SK-N-SH (cell line): Measurements from ENCODE around the gene HIF1A. TPM values are rescaled to one million over a fixed set of nuclear protein-coding genes. Genes with fewer than 3 reads are reported as not detected.

ENCODE experiments used
- CTCF ChIA-PET: fragments of 300-600, 350-600 bp; formaldehyde crosslinking; extraction: SDS; loops from one replicate; lab custom pipeline; 2021; lab: Yijun Ruan, JAX
- POLR2A ChIA-PET: fragments of 350-600 bp; sonication (Branson Sonifier 250); formaldehyde crosslinking; extraction: SDS; loops from one replicate; lab custom pipeline; 2020; ENCODE audit warnings: antibody characterized with exemption, inconsistent platforms; lab: Yijun Ruan, JAX
- DNase-seq: peaks from one replicate; pipeline ENCODE4 v3.0.0; 2012
- H2AFZ ChIP-seq: fragments of 200-600 bp; sonication (generic); 2 replicates; pipeline ENCODE4 v1.8.1; 2016; ENCODE audit warnings: antibody characterized with exemption, mild to moderate bottlenecking, low read depth
- H3F3A ChIP-seq: fragments of 200-600 bp; sonication (generic); replicated peaks from 2 replicates; pipeline ENCODE3; 2016; ENCODE audit warnings: antibody characterized with exemption, mild to moderate bottlenecking; ENCODE audit not compliant: insufficient read depth
- H3K27ac ChIP-seq, 2 experiments: fragments of 200-500 bp in 1 of 2; fragments of 200-600 bp in 1 of 2; sonication (Bioruptor generic) in 1 of 2; sonication (generic), shearing (Covaris generic) in 1 of 2; 2 replicates each; pipeline versions ENCODE4 v1.5.1 to v1.6.1; 2014 to 2016; ENCODE audit warnings: low read depth in 2 of 2, inconsistent platforms in 1 of 2, low read length in 1 of 2, mild to moderate bottlenecking in 1 of 2, mixed read lengths in 1 of 2
- H3K27me3 ChIP-seq: fragments of 200-600 bp; sonication (generic), shearing (Covaris generic); 2 replicates; pipeline ENCODE4 v1.6.1; 2016; ENCODE audit warnings: mixed run types; ENCODE audit not compliant: insufficient read depth
- H3K36me3 ChIP-seq, 2 experiments: fragments of 200-500 bp in 1 of 2; fragments of 200-600 bp in 1 of 2; sonication (Bioruptor generic) in 1 of 2; sonication (generic) in 1 of 2; replicated peaks in 1 of 2; 2 replicates each; pipeline versions ENCODE3 to v1.5.1; 2014 to 2016; ENCODE audit warnings: low read length in 1 of 2, mild to moderate bottlenecking in 1 of 2; ENCODE audit not compliant: insufficient read depth in 2 of 2, control insufficient read depth in 1 of 2
- H3K4me1 ChIP-seq, 2 experiments: fragments of 200-500 bp in 1 of 2; fragments of 200-600 bp in 1 of 2; sonication (Bioruptor generic) in 1 of 2; sonication (generic), shearing (Covaris generic) in 1 of 2; 2 replicates each; pipeline versions ENCODE4 v1.5.1 to v1.6.1; 2014 to 2016; ENCODE audit warnings: low read depth in 1 of 2, low read length in 1 of 2, mixed run types in 1 of 2; ENCODE audit not compliant: insufficient read depth in 2 of 2, control insufficient read depth in 1 of 2
- H3K4me2 ChIP-seq: fragments of 200-600 bp; sonication (generic), shearing (Covaris generic); 2 replicates; pipeline ENCODE4 v1.6.1; 2017; ENCODE audit warnings: mixed run types
- H3K4me3 ChIP-seq, 2 experiments: fragments of 200-500 bp in 1 of 2; fragments of 200-600 bp in 1 of 2; sonication (Bioruptor generic) in 1 of 2; sonication (generic), shearing (Covaris generic) in 1 of 2; 2 replicates each; pipeline versions ENCODE4 v1.5.1 to v1.8.1; 2014 to 2016; ENCODE audit warnings: low read depth in 2 of 2, inconsistent platforms in 1 of 2, low read length in 1 of 2, mild to moderate bottlenecking in 1 of 2, mixed read lengths in 1 of 2, moderate library complexity in 1 of 2
- H3K79me2 ChIP-seq: fragments of 200-600 bp; sonication (generic); 2 replicates; pipeline ENCODE4 v1.8.1; 2017; ENCODE audit warnings: mild to moderate bottlenecking; ENCODE audit not compliant: insufficient read depth
- H3K9ac ChIP-seq: fragments of 200-600 bp; sonication (generic); 2 replicates; pipeline ENCODE4 v1.6.1; 2017; ENCODE audit warnings: mixed run types
- H3K9me2 ChIP-seq: fragments of 200-600 bp; sonication (generic); 2 replicates; pipeline ENCODE4 v1.6.1; 2017; ENCODE audit warnings: mixed run types
- H3K9me3 ChIP-seq: fragments of 200-600 bp; sonication (generic); 2 replicates; pipeline ENCODE4 v1.6.1; 2017; ENCODE audit warnings: mixed run types, mild to moderate bottlenecking, moderate library complexity
- H4K20me1 ChIP-seq: fragments of 200-600 bp; sonication (generic); 2 replicates; pipeline ENCODE4 v1.6.1; 2017; ENCODE audit warnings: mild to moderate bottlenecking, mixed run types; ENCODE audit not compliant: insufficient read depth
- CHD2 ChIP-seq: fragments of 150-350 bp; IDR thresholded peaks from 2 replicates; pipeline ENCODE4 v1.6.1; 2018; ENCODE audit warnings: low read length; ENCODE audit not compliant: partially characterized antibody
- CTCF ChIP-seq: fragments of 200-600 bp; sonication (generic); IDR thresholded peaks from 2 replicates; pipeline ENCODE4 v1.6.1; 2017; ENCODE audit warnings: antibody characterized with exemption, mild to moderate bottlenecking, moderate library complexity
- EP300 ChIP-seq, 2 experiments: IDR thresholded peaks; 2 replicates each; pipeline versions ENCODE4 v1.4.0 to v1.6.1; 2012; ENCODE audit warnings: borderline replicate concordance in 1 of 2, low read depth in 1 of 2, low read length in 1 of 2
- EZH2phosphoT487 ChIP-seq: fragments of 200-600 bp; sonication (generic); IDR thresholded peaks from 2 replicates; pipeline ENCODE4 v1.6.1; 2017; ENCODE audit warnings: low read depth, mixed run types, mild to moderate bottlenecking, antibody characterized with exemption, moderate library complexity, borderline replicate concordance
- IRF3 ChIP-seq: fragments of 150-350 bp; IDR thresholded peaks from 2 replicates; pipeline ENCODE4 v1.6.1; 2016; ENCODE audit warnings: mild to moderate bottlenecking, low read depth, low read length
- JUND ChIP-seq: IDR thresholded peaks from 2 replicates; pipeline ENCODE4 v1.4.0; 2012
- RAD21 ChIP-seq: IDR thresholded peaks from 2 replicates; pipeline ENCODE4 v1.6.1; 2012; ENCODE audit warnings: mild to moderate bottlenecking, low read length
- REST ChIP-seq: IDR thresholded peaks from 2 replicates; pipeline ENCODE4 v1.6.1; 2012; ENCODE audit warnings: mild to moderate bottlenecking, low read depth, low read length, moderate library complexity
- RXRA ChIP-seq: IDR thresholded peaks from 2 replicates; pipeline ENCODE4 v1.4.0; 2012; ENCODE audit warnings: low read depth, mild to moderate bottlenecking, borderline replicate concordance
- SMC3 ChIP-seq: IDR thresholded peaks from 2 replicates; pipeline ENCODE4 v1.6.1; 2012; ENCODE audit warnings: low read depth, low read length, improper control_type of control experiment
- USF2 ChIP-seq: fragments of 150-350 bp; IDR thresholded peaks from 2 replicates; pipeline ENCODE4 v1.6.1; 2017; ENCODE audit warnings: antibody characterized with exemption, low read length, low read depth, borderline replicate concordance
- WGBS: methylation state at CpG from one replicate; pipeline ENCODE4 v1.1.6; 2017; ENCODE audit warnings: low lambda C conversion rate; 5-methylcytosine and 5-hydroxymethylcytosine counted together
- polyA plus RNA-seq, 3 experiments: library from polyadenylated mRNA; depleted of rRNA; stranded (reverse); fragments of >200 nt; gene quantifications; 2 replicates each; pipeline ENCODE4 v1.2.3, GENCODE V29; 2012

Gene HIF1A
- polyA plus RNA-seq, 1 of the 3 experiments (the other 2 are of a cell fraction) = 20.8 TPM

- peak; percentile 48 for TF ChIP-seq SMC3
- no peak for TF ChIP-seq JUND
- no peak for TF ChIP-seq RXRA
Measured at GRCh38 chr14:61730756-61731373, 35.6 kb downstream of the HIF1A start (continued).

- POLR2A ChIA-PET = no interaction called here
Measured at GRCh38 chr14:61733972-61734371, 38.7 kb downstream of the HIF1A start.

More at GRCh38 chr14:61733972-61734371, 38.7 kb downstream of the HIF1A start:
- TF ChIP-seq USF2 (no peak), IRF3 (no peak), EP300 (IDR thresholded peaks at IDR 0.05; ENCODE audit: borderline replicate concordance in 1 of 2, low read depth in 1 of 2, low read length in 1 of 2) (no peak), CHD2 (no peak), CTCF (peak; percentile 21; the same call in 1 of the 2 replicates), REST (no peak), EZH2phosphoT487 (no peak), RAD21 (no peak)
- Histone ChIP-seq H3F3A (peaks cover 26% of the 10 kb centered on the region), H2AFZ (no peak overlapping the region), H3K27ac (no peak overlapping the region; a peak in 1 of 4 replicates), H3K4me2 (no peak overlapping the region), H3K4me3 (no peak overlapping the region), H3K9me2 (no peaks in the 10 kb centered on the region), H3K4me1 (peaks cover 0 to 4% of the 10 kb centered on the region in 2 experiments; a peak in 1 of 4 replicates), H4K20me1 (peaks cover 5% of the 10 kb centered on the region; the same call in 1 of the 2 replicates), H3K36me3 (peaks cover 84% of the 10 kb centered on the region in 2 experiments), H3K27me3 (no peaks in the 10 kb centered on the region), H3K79me2 (peaks cover 33% of the 10 kb centered on the region), H3K9me3 (no peaks in the 10 kb centered on the region), H3K9ac (no peak overlapping the region)
- 96% methylated on average over 2 of the region's 2 CpGs for whole genome bisulfite sequencing
- CTCF ChIA-PET = interaction anchor here (0.5 to 2.0 kb wide), 6 partner anchors 8 to 272 kb away, joined by 3 to 9 read pairs (median 3); no protein-coding TSS in a partner anchor
- no peak for DNase-seq
